SW480 (cell line): ENCODE data around the gene GPX5.

ENCODE experiments used
- DNase-seq: peaks from one replicate; pipeline ENCODE4 v3.0.0-alpha.2; 2016; ENCODE audit warnings: low spot score

Gene GPX5

DNA sequence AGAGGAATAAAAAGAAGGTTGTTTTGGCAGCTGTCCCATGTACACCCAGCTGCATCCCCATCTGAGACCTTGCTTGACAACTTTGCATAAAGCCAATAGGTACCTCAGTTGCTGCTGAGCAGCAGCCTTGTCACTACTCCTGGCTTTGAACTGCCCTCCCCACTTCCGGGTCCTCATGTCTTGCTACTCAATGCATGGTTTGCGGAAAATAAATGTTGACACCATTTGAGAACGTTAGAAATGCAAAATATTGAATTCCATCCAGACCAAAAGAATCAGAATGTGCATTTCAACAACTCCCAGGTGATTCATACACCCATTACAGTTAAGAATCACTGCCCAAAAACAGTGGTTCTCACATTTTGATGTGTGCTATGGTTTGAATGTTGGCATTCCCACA is 32.9 kb downstream of the GPX5 start:
- DNase-seq, result no peak

DNA sequence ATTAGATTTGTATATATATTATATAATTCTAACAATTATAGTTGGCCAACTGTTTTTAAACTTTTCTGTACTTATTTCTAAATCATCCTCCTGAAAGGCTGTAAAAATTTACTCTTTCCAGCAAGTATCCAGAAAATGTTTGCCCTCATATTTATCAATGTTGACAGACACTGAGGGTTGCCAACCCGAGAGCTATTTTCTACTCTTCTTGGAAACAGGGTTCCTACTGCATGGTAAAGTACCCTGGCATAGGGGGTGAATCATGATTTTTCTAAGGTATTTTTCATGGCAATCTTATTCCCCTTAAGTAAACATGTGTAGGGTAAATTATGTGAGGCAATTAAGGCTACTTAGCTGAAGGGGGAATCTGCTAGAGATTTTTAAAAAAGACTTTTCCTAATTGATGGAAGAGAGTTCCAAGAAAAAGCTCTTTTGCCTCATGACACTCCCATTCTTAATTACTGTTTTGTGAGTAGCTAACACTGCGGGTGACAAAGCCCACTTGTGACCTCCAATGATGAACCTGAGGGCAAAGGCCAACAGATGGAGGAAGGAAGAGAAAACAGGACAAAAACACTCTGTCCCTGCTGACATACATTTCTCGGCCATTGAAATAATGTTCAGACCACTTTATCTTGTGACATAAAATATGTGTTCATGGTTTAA is 37.9 kb downstream of the GPX5 start:
- no peak for DNase-seq

DNA sequence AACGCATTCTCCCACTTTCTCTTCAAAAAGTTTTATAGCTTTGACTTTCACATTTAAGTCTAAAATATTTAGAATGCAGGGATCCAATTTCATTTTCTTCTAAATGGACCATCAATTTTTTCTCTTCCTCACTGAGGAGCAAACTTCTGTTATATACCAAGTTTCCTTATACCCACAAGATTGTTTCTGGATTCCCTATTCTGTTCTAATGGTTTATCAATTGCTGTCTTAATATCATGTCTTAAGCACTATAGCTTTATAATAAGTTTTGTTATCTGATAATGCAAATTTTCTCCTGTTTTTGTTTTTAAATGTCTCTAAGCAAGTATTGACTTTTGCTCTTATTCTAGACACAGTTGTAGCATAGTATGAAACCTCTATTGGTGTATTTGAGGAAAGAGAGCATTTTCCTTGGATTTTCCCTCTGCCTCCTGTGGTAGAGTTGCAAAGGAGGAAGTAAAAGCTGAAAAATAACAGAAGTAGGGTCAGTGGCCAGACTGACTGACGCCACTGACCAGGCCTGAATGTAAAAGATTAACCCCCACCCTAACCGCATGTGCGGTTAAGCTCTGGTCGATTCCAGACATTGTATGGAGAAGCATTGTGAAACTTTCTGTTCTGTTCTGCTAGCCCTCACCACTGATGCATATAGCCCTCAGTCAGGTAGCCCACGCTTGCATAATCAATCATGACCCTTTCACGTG is 40.3 kb downstream of the GPX5 start:
- DNase-seq, result no peak

DNA sequence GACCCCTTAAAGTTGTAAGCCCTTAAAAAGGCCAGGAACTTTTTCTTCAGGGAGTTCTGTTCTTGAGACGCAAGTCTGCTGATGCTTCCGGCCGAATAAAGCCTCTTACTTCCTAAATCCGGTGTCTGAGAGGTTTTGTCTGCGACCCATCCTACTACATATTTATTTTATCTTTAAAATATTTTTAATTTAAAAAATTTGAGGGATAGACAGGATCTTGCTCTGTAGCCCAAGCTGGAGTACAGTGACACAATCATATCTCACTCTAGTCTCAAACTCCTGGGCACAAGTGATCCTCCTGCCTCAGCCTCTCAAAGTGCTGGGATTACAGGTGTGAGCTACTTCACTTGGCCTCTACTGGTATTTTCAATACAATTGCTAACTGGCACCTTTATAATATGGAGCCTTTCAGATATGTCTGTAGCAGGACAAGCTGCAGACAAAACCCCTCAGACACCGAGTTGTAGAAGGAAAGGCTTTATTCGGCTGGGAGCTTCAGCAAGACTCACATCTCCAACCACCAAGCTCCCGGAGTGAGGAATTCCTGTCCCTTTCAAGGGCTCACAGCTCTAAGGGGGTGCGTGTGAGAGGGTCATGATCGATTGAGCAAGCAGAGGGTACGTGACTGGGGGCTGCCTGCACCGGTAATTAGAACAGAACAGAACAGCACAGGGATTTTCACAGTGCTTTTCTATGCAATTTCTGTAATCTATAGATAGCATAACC is 41.0 kb downstream of the GPX5 start:
- no peak for DNase-seq

DNA sequence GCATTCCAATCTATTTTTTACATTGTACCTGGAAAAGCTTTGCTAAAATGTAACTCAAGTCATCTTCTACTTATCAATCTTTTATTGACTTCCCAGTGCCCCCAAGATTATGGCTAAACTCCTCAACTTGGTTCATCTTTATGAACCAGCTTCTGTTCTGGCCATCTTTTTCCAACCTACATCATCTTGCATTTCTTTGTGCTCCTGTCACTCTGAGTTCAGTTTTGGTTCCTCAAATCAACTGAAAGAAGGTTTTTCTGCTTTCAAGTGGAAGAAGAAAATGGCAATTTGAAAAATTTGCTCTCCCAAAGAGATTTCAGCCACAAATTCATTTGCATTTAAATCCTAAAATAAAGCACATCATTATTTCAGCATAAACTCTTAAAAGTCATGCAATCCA is 41.8 kb downstream of the GPX5 start:
- DNase-seq, result no peak

DNA sequence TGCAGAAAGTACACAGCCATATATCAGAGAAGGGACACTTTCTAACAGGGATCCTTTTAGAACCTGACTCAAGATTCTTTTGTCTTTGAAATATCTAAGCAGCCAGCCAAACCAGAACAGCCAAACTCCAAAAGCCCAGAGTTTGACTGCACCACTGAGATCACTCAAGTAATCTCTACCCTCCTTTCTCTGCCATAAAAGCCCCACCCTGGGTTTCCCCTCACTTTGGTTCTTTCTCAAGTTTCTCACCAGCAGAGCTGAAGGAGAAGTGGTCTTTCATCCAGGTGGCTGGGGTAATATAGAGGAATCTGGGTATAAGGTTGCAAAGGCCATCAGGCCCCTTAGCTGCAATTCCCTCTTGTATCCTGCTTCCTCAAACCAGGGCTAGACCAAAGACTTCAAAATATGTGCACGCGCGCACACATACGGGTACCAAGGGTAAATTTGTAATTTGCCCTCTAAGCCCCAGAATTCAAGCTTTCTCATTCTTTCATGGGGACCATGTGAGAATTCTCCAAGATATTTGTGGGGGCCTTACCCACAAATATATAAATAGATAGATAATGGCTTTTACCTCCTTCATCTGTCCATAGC is 42.9 kb downstream of the GPX5 start:
- no peak for DNase-seq

DNA sequence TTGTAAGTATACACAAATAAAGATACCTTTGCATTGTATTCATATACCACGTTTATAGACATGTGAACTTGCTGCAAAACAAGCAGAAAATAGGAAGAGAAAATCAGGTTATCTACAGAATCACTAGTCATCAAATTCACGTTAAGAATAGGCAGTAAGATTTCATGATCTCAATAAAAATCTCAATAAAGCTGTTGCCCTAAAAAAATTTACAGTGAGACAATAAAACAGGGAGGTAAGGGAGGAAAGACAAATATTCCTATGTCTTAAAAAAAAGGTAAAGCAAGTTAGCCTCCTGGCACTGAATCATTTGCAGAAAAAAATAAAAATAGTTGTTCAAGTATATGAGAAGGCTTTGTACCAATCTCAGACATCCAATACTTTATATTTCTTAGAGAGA is 44.1 kb downstream of the GPX5 start:
- no peak for DNase-seq

DNA sequence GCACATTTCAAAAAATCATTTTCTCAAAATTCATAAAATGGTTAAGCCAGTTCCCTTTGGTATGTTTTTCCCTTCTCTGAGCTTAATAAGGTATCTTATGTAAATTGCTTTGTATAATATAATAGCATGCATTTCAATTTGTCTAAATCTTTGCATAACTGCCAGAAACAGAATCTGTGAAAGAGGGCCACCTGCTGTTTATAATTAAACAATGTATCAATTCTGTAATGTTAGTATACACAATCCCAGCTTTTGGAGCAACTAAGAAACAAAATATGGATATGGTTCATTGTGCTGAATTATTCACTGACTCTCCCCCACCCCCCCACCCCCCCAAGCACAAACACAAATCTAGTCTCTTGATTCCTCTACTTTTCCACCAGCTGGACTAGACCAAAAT is 54.8 kb downstream of the GPX5 start:
- no peak for DNase-seq

DNA sequence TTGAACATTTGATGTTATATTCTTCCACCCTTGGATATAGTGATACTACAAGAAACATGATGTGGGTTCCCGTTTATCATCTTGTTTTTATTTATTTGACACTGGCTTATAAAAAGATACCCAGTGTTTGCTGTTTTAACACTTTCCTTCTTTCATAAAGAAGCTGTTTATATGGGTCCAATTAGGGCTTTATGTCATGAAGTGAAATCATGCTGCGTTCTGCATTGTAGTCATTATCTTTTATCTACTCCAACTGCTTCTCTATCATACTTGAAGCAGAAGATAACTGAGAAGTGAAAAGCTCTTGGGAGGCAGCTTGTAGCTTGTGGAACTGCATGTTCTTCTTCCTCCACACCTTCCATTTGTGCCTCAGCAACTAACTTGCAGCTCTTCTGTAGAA is 57.8 kb downstream of the GPX5 start:
- DNase-seq, result no peak
